CMK (cell line): ENCODE results near the gene CAPNS2.
"Not testable (repeated sequence)": the region's sequence is repeated elsewhere in the genome, so short reads cannot be mapped to it uniquely, and the experiment has no call there.

ENCODE experiments used
- DNase-seq: peaks from one replicate; pipeline ENCODE4 v3.0.0-alpha.2; 2010; ENCODE audit warnings: low read depth

CAPNS2 gene

GRCh38 chr16:55568207-55568606, 1.7 kb downstream of the CAPNS2 start:
- no peak for DNase-seq

DNA sequence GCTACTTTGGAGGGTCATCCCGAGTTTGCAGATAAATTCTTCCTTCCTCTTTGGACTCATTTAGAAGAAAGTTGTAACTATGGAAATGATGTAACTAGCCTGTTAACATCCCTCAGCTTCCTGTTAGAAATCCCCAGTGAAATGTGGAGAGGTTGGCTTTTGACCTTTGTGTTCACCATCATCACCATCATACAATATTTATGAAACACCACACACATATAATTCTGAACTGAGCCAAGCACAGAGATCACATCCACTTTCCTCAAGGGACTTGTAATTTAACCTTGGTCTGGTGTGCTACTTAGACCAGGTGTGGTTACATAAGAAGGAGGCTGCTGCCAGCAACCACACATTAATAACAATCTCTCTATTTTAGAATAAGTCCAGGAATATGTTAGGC, 2.5 kb downstream of the CAPNS2 start:
- DNase-seq: no peak

- DNase-seq: no peak
Measured at GRCh38 chr16:55570159-55570558, 3.7 kb downstream of the CAPNS2 start.

DNA sequence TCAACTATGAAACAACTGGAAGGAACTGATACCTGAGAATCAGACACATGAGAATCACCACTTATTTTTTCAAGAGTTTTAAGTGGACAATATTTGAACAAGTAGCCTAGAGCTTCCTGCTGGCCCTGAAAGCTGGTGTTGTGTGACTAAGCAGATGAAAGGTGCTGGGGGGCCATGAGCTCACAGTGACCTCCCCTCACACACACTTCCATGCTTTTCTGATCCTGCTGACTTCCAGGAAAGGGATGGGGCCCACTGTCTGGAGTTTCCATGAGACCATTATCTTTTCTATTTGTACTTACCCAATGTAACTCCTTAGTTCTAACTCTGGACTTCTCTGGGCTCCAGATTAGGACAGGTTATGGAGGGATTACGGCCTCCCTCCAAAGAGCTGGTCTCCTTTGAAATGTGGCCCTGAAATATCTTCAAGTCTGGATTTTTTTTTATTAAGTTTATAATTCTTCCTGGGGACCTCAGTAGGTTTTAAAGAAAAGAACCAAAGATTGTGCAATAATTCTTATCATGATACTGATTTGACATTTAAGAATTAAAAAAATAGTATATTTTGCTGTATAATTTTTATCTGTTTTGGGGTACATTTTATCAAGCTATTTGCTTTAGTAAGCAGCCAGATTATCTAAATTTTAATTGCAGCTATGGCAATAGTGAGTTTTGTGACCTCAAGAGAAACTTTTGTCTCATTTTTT, 4.9 kb downstream of the CAPNS2 start:
- DNase-seq: no peak

GRCh38 chr16:55572439-55572838, 6.0 kb downstream of the CAPNS2 start:
- DNase-seq: no peak

GRCh38 chr16:55574811-55575210, 8.3 kb downstream of the CAPNS2 start:
- DNase-seq: no peak

GRCh38 chr16:55575496-55575895, 9.0 kb downstream of the CAPNS2 start:
- DNase-seq: no peak

- no peak for DNase-seq
Measured at GRCh38 chr16:55576384-55576783, 9.9 kb downstream of the CAPNS2 start.

GRCh38 chr16:55577887-55578286, 11.4 kb downstream of the CAPNS2 start:
- DNase-seq: peak; percentile 5

- no peak for DNase-seq
Measured at GRCh38 chr16:55585631-55586030, 19.1 kb downstream of the CAPNS2 start.

DNA sequence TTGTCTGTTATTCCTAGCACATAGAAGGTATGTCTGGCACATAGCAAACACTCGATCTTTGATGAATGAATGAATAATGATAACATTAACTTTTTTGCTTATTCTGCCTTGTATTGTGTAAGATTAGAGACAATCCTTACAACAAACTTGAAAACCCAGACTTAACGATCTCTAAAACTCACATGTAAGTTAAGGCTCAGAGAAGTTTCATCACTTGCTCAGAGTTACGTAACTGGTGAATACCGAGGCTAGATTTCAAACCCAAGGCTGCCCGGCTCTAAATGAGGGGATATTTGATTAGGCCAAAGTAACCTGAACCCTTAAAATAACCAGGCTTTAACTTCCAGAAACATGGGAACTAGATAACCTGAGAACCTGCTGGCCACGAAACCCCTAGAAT, 22.3 kb downstream of the CAPNS2 start:
- DNase-seq: no peak

DNA sequence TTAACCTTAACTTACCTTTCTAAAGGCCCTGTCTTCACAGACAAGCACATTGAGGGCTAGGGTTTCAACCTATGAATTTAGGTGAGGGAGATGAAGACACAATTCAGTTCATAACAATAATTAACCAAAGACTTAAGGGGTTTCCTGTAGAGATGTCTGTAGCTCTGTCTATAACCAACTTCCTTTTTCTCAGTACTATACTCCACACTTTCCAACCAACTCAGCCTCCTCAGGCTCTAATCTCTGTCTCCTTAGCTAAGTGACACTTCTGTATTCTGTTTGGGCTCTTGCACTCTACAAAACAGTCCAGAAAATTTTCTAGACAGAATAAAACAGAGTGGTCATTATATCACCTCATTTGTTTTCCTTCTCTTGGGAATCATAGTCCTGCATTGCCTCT, 25.8 kb downstream of the CAPNS2 start:
- no peak for DNase-seq

DNA sequence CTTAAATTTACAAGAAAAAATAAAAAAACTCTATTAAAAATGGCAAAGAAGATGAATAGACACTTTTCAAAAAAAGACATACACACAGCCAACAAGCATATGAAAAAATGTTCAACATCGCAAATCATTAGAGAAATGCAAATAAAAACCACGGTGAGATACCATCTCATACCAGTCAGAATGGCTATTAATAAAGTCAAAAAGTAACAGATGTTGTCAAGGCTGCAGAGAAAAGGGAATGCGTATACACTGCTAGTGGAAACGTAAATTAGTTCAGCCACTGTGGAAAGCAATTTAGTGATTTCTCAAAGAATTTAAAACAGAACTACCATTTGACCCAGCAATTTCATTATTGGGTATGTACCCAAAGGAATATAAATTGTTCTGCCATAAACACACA, 31.4 kb downstream of the CAPNS2 start:
- DNase-seq: no peak

DNA sequence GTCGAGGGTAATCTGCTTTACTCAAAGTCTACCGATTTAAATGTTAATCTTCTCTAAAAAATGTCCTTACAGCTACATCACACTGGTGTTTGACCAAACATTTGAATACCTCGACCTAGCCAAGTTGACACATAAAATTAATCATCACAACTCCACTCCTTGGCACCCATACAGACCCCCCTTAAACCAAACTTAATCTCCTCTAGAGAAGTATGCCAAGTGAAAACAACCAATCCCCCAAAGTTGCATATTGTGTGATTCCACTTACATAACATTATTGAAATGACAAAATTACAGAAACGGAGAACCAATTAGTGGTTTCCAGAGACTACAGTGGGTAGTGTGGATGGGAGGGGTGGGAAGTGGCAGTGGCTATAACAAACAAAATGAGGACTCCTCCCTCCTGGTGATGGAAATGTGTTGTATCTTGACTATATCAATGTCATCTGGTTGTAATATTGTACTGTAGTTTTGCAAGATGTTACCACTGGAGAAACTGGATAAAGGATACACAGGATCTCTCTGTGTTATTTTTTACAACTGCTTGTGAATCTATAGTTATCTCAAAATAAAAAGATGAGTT, 39.4 kb downstream of the CAPNS2 start:
- no peak for DNase-seq

- DNase-seq: no peak
Measured at GRCh38 chr16:55613613-55614335, 47.3 kb downstream of the CAPNS2 start.

GRCh38 chr16:55615071-55615470, 48.6 kb downstream of the CAPNS2 start:
- DNase-seq: no peak

DNA sequence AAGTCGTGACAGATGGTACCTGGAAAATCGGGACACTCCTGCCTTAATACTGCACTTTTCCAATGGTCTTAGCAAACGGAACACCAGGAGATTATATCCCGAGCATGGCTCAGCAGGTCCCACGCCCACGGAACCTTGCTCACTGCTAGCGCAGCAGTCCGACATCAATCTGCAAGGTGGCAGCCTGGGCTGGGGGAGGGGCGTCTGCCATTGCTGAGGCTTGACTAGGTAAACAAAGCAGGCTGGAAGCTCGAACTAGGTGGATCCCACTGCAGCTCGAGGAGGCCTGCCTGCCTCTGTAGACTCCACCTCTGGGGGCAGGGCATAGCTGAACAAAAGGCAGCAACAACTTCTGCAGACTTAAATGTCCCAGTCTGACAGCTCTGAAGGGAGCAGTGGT, 49.2 kb downstream of the CAPNS2 start:
- DNase-seq: not testable (repeated sequence)
